Effector CD8-positive, alpha-beta T cell (primary cell): Measurements from ENCODE around the gene CXCR4.
"Not testable (repeated sequence)": the region's sequence is repeated elsewhere in the genome, so short reads cannot be mapped to it uniquely, and the experiment has no call there.

Source experiments
- DNase-seq: peaks from one replicate; lab custom pipeline; 2025; lab: John Stamatoyannopoulos, UW

The CXCR4 gene

GRCh38 chr2:136115183-136115761 is 2.7 kb downstream of the CXCR4 start:
- DNase-seq, result no peak

DNA sequence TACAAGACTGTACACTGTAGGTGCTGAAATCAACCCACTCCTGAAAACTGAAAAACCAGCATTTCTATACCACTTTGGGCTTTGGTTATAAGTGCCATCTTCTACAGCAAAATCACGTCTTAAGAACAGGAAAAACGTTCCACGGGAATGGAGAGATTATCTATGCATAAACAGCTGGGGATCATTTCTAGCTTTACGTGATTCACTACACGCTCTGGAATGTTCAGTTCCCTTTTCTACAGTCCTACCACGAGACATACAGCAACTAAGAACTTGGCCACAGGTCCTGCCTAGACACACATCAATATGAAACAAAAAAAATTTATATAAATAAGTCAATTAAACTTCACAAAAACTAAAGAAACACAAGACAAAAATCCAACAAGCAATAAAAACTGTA is 3.6 kb downstream of the CXCR4 start:
- no peak for DNase-seq

DNA sequence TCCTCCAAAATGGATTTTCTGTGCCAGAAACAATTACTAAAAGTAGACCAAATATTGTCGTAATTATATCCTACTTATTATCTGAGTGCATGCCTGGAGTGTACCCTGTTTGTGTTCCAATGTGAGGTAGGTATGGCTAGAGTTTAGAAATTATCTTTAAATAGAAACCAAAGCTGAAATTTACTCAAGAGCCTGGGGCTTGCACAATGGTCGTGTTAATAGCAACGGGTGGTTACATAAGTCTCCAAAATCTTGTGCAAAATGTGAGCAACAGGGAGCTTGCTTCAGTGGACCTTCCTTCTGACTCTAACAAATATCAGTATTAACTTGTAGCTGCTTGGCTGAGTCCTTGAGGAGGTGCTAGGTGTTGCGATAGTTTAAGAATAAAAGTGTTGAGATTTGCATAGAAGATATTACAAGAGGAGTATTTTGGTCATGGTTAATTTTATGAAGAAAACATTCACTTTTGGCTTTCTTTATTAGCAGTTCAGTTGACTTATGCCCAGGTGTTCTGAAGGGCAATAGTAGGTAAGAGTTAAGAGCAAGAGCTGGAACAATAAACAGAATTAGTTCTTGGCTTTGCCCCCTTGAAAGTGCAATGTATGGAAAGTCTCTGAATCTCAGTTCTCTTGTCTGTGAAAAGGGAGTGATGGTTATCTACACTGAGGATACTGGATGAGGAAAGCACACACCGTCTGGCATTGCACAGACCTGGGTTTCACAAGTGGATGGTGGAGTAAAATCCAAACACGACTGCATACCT is 4.6 kb downstream of the CXCR4 start:
- DNase-seq, result no peak

DNA sequence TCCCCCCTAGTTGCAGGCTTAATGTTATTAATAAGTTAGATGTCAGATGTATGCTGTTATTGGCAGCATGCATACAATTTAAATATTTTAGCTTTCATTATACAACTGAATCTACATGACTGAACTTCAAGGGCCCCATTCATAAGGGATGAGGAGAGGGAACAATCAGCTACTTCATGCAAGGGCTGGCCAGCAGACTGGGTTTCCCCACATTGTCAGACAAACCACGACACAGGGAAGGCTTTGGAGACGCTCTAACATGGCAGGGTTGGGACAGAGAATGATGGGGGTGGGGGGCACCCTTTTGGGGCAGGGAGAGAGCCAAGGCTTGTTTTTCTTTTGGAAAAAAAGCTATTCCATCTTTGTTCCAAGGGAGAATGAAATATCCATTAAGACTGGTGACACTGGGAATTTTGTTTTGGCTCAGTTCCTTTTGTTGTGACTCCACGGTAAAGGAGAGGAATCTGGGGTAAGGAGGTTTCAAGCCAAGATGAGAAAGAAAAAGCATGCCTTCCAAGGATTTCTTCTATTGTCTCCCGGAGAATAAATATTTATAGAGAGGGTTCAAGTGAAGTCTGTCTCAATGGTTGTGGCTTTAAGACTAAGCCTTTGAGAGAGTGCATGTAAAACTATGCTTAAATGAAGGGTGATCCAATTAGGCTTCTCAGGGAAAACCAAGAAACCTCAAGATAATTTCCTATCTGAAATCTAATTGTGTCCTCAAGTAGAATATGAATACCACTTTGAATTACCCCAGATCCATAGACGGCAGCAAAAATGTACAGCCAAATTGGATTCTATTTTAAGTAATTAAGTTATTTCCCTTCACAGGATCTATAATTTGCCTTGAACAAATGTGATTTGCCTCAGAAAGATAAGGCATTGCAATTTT is 5.4 kb downstream of the CXCR4 start:
- no peak for DNase-seq

DNA sequence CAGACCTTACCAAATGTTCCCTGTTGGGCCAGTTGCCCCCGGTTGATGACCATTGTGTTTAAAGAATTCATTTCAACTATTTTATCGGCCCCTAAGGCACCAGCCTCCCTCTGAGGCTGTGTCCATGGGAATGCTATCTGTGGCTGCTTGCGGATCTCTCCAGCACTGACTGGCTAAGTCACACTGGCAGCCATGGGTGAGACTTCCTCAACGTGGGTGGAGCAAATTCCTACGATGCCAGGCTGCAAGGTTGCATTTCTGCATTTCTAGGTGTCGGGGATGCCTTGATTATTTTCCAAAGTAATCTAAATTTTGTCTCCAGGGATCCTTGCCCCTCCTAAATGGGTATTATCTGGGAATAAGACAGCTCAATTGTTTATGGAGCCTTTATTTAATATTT is 6.2 kb downstream of the CXCR4 start:
- DNase-seq, result no peak

DNA sequence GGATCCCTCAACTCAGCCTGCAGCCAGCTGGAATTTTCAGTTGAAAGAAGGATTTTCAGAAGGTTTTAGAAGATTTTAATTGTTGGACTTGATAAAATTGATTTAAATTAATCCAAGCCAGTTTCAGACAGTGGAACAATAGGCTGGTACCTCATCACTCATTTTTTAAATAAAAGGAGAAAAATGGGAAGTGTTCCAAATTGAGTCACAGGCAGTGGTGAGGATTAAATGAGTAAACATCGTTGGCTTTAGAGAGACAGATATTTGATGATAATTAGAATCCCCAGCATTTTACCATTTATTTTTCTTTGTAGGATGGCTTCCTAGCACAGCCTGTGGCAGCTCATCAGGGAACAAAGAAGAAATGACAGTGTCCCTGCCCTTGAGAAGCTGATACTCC is 7.4 kb downstream of the CXCR4 start:
- no peak for DNase-seq

GRCh38 chr2:136108463-136108862 is 9.5 kb downstream of the CXCR4 start:
- no peak for DNase-seq

GRCh38 chr2:136107051-136108033 is 10.6 kb downstream of the CXCR4 start:
- DNase-seq, result no peak

DNA sequence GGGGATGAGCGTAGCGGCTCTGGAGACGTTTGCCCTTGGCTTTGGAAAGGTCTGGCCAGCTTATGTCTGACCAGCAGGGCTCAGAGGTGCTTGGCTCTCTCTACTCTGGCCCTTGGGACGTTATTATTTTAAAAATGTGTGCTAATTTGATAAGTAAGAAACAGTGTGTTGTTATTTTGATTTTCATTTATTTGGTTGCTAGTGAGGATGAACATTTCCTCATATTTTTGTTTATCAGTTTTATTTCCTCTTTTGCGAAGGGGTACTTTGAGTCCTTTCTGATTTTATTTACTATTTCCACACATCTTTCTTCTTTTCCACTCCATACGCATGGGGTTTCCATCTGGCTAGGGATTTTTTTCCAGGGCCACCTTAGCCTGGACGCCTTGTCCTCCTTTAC is 11.4 kb downstream of the CXCR4 start:
- DNase-seq, result no peak

DNA sequence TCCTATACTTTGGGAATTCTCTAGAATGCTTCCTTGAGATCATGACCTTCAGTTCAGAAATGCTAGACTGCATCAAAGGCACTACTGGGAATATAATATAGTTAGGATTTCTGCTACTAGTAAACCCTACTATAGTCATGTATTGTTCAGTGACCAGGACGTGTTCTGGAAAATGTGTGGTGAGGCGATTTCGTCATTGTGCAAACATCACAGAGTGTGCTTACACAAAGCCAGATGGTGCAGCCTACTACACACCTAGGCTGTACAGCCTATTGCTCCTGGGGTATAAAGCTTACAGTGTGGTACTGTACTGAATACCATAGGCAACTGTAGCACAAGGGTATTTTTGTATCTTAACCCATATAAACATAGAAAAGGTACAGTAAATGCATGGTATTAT is 13.0 kb downstream of the CXCR4 start:
- DNase-seq, result no peak

DNA sequence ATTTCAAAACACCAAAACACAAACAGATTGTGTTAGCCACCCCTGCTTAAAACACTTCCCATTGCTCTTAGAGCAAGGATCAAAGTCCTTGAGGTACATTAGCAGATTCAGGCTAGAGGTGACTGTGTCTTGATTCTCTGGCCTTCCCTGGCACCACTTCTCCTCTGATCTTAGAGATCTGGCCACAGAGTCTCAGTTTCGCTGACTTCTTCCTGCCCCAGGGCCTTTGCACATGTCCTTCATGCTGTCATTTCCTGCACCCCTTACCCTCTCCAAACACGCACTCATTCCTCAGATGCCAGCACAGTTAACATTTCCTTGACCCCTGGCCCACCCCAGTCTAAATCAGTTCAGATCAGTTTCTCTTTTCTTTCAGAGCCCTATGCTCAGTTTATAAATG is 16.9 kb downstream of the CXCR4 start:
- no peak for DNase-seq

DNA sequence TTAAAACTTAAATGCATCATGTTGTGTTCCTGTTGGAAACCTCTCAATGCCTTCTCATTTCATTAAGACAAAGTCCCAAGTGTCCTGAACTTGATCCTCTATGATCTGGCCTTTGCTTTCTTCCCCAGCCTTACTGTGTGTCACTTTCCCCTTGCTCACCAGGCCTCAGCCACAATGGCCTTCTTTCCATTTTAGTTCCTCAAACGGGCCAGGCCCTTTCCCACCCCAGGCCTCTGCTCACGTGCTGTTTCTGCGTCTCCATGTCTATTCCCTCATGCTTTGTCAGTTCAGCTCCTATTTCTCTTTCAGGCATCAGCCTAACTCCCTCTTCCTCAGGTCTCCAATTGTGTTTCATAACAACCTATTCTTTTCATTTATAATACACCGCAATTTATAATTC is 19.5 kb downstream of the CXCR4 start:
- no peak for DNase-seq

- DNase-seq, result no peak
Observed at GRCh38 chr2:136093583-136093982, 24.4 kb downstream of the CXCR4 start.

DNA sequence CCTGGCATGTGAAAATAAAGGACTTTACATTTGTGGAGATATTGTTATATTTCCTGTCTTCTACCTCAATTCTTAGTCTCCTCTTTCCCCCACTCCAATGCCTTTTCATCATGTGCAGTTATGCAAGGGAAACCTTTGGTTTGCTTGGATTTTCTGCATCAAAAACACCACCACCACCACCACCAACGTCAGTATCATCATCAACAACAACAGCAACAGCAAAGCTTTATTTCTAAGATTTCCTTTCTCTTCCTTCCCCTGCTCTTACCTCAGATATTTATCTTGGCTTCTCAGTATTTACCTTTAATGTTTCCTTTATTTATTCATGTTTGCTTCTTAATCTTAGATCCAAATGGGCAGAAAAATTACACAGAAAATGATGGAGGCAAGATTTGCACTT is 26.1 kb downstream of the CXCR4 start:
- DNase-seq, result no peak

DNA sequence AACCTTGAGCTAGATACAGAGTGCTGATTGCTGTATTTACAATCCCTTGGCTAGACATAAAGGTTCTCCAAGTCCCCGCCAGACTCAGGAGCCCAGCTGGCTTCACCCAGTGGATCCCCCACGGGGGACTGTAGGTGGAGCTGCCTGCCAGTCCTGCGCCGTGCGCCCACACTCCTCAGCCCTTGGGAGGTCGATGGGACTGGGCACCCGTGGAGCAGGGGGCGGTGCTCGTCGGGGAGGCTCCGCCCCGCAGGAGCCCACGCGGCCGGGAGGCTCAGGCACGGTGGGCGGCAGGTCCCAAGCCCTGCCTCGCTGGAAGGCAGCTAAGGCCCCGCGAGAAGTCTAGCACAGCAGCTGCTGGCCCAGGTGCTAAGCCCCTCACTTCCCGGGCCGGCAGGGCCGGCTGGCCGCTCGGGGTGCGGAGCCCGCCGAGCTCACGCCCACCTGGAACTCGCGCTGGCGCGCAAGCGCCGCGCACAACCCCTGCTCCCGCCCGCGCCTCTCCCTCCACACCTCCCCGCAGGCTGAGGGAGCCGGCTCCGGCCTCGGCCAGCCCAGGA is 30.0 kb downstream of the CXCR4 start:
- DNase-seq, result not testable (repeated sequence)

GRCh38 chr2:136086253-136087016 is 31.5 kb downstream of the CXCR4 start:
- no peak for DNase-seq

GRCh38 chr2:136085453-136086209 is 32.3 kb downstream of the CXCR4 start:
- no peak for DNase-seq

GRCh38 chr2:136081582-136082210 is 36.3 kb downstream of the CXCR4 start:
- no peak for DNase-seq

GRCh38 chr2:136080114-136080513 is 37.8 kb downstream of the CXCR4 start:
- DNase-seq, result no peak
